ENCODE data around the gene ATPAF1.

Gene ATPAF1

DNA sequence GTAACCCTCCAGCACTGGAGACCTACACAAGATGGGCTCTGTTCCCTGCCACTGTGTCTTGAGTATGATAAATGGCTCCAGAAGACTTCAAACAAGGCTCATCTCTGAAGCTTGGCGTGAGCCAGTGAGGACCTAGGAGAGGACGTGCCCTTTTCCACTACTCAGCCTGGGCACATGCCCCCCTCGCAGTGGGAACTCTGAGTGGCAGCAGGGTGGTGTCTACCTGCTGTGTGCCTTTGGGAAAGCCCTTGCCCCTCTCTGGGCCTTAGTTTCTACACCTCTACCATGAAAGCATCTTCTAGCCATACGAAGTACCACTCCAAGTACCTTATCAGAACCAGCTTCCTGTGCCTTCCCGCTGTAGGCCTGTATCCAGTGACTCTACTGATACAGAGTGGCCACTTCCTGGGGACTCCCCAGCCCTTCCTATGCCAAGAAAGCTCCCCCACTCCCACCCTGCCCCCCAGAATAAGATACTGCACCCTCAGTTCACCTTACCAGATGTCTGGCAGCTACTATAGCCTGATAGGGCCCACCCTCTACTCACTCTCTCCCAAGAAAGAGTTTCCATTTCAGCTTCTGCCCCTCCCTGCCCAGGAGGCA lies 48.4 kb downstream of the ATPAF1 start:
- no peak for DNase-seq
- Mint-ChIP-seq H3K27me3 (no peaks in the 10 kb centered on the region), H3K4me1 (peaks cover 36% of the 10 kb centered on the region), H3K27ac (no peak overlapping the region), H3K36me3 (ENCODE audit: low read depth) (no peaks in the 10 kb centered on the region), H3K9me3 (no peaks in the 10 kb centered on the region), H3K4me3 (no peak overlapping the region)
- no peak for ATAC-seq

DNA sequence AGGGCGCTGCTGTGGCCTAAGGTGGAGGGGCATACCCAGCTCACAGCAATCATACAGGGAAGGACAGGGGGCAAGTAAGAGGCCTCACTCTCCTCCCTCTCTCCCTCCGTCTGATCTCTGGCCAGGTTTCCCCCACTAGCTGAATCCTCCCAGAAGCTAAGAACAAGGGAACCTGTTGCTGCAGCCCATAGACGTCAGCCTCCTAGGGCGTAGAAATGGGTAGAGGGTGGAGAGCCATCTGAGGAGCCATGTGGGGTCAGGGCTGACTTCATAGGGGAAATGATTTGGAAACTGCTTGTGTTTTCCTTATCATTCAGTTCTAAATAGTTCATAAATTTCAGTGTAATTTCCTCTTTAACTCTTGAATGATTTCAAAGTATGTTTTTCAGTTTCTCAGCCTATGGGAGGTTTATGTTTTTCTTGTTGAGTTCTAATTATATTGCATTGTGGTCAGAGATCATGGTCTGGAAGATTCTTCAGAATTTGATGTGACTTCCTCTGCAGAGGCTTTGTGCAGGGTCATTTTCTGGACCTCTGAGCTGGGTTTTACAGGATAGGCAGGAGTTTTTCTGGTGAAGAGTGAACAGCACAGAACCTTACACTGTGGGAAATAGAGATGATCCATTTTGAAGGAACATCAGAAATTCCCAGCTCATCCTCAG lies 49.3 kb downstream of the ATPAF1 start:
- Mint-ChIP-seq H3K36me3 (ENCODE audit: low read depth) (no peaks in the 10 kb centered on the region), H3K9me3 (no peaks in the 10 kb centered on the region), H3K27me3 (no peaks in the 10 kb centered on the region), H3K4me3 (no peak overlapping the region), H3K4me1 (peaks cover 45% of the 10 kb centered on the region), H3K27ac (no peak overlapping the region)
- no peak for DNase-seq
- no peak for ATAC-seq

- peaks cover 53% of the 10 kb centered on the region for H3K4me1 Mint-ChIP-seq
- H3K27me3 Mint-ChIP-seq, result no peaks in the 10 kb centered on the region
- DNase-seq, result no peak
- peak overlapping the region; percentile 21 for H3K27ac Mint-ChIP-seq
- H3K9me3 Mint-ChIP-seq, result no peaks in the 10 kb centered on the region
- H3K36me3 Mint-ChIP-seq (ENCODE audit: low read depth), result no peaks in the 10 kb centered on the region
- H3K4me3 Mint-ChIP-seq, result no peak overlapping the region
- ATAC-seq, result no peak
Measured at GRCh38 chr1:46617833-46618232, 50.3 kb downstream of the ATPAF1 start.

DNA sequence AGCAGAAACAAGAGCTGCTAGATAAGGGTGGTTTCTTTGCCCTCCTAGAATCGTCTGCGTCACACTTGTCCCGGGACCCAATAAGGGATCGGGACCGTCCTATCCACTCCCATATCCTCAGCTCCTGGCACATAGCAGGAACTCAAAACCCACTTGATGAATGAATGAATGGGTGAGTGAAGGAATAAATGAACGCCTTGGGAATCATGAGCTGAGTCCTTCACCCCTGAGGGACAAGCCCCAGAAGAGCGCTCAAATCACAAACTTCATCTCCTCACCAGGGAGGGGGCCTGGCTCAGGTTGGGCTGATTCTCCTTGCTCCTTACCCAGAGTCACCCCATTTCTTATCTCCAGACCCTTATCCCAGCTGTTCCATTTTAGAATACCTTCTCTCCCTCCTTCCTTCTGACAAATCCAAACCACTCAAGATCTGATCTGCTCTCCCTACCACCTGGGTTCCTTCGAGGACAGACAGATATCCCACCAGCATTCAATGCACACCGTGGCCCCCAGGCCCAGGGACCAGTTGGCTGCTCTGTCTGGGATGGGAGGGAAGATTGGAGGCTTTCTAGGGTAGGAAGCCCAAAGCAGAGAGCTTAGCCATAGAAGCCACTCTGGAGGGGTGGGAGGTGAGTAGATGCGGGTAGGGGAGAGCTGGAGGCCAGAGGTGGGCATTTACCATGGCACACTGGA lies 50.9 kb downstream of the ATPAF1 start:
- ATAC-seq (no peak), DNase-seq (no peak)
- Mint-ChIP-seq H3K27ac (peak overlapping the region; percentile 80), H3K4me1 (peaks cover 56% of the 10 kb centered on the region), H3K36me3 (ENCODE audit: low read depth) (peaks cover 3% of the 10 kb centered on the region), H3K27me3 (no peaks in the 10 kb centered on the region), H3K4me3 (peak overlapping the region; percentile 86), H3K9me3 (no peaks in the 10 kb centered on the region)

- Mint-ChIP-seq H3K4me3 (peak within 1 kb of the TSS; percentile 86), H3K27me3 (no peaks in the 10 kb centered on the region), H3K27ac (peak within 1 kb of the TSS; percentile 85), H3K4me1 (peaks cover 59% of the 10 kb centered on the region), H3K9me3 (no peaks in the 10 kb centered on the region), H3K36me3 (ENCODE audit: low read depth) (peaks cover 3% of the 10 kb centered on the region)
- ATAC-seq (peak; percentile 67), DNase-seq (peak; percentile 70)
Measured at GRCh38 chr1:46616277-46617107, 51.7 kb downstream of the ATPAF1 start, which contains the start of gene MOB3C. Gene MOB3C, minus strand, starts transcription at chr1:46616811. Its CDS starts 3,490 bp downstream, at chr1:46613321.

- peak; percentile 15 for ATAC-seq
- Mint-ChIP-seq H3K36me3 (ENCODE audit: low read depth) (peaks cover 3% of the 10 kb centered on the region), H3K27ac (peak overlapping the region; percentile 85), H3K4me1 (peaks cover 58% of the 10 kb centered on the region), H3K27me3 (no peaks in the 10 kb centered on the region), H3K9me3 (no peaks in the 10 kb centered on the region), H3K4me3 (peak overlapping the region; percentile 86)
- DNase-seq, result peak; percentile 22
Measured at GRCh38 chr1:46615735-46616134, 52.4 kb downstream of the ATPAF1 start.

DNA sequence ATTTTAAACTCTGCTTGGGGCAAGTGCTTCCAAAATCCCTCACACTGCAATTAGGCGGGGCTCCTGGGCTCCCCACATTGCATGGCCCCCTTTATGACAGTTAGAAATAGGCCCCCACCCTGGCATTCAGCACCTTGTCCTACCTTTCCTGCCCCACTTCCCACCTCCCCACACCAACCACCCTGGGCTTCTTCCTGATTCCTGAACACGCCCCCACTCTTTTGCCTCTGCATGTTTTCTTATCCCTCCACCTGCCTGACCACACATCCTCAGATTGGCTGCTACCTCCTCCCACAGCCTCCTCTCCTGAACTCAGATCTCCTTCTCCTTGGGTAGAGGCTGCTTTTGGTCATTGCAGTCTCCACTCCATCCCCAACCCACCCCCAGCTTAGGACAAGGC lies 53.1 kb downstream of the ATPAF1 start:
- DNase-seq (no peak), ATAC-seq (no peak)
- H3K9me3 Mint-ChIP-seq, result no peaks in the 10 kb centered on the region
- peak overlapping the region; percentile 85 for H3K27ac Mint-ChIP-seq
- H3K27me3 Mint-ChIP-seq, result no peaks in the 10 kb centered on the region
- H3K4me1 Mint-ChIP-seq, result peaks cover 56% of the 10 kb centered on the region
- peak overlapping the region; percentile 86 for H3K4me3 Mint-ChIP-seq
- peaks cover 4% of the 10 kb centered on the region for H3K36me3 Mint-ChIP-seq (ENCODE audit: low read depth)

GRCh38 chr1:46614604-46614984 lies 53.6 kb downstream of the ATPAF1 start:
- peak overlapping the region; percentile 86 for H3K4me3 Mint-ChIP-seq
- DNase-seq (no peak), ATAC-seq (no peak)
- peaks cover 8% of the 10 kb centered on the region for H3K36me3 Mint-ChIP-seq (ENCODE audit: low read depth)
- no peaks in the 10 kb centered on the region for H3K27me3 Mint-ChIP-seq
- peaks cover 55% of the 10 kb centered on the region for H3K4me1 Mint-ChIP-seq
- H3K9me3 Mint-ChIP-seq, result no peaks in the 10 kb centered on the region
- no peak overlapping the region for H3K27ac Mint-ChIP-seq

- no peaks in the 10 kb centered on the region for H3K9me3 Mint-ChIP-seq
- no peak overlapping the region for H3K27ac Mint-ChIP-seq
- peaks cover 54% of the 10 kb centered on the region for H3K4me1 Mint-ChIP-seq
- ATAC-seq, result peak; percentile 21
- no peaks in the 10 kb centered on the region for H3K27me3 Mint-ChIP-seq
- DNase-seq, result peak; percentile 45
- peak overlapping the region; percentile 86 for H3K4me3 Mint-ChIP-seq
- H3K36me3 Mint-ChIP-seq (ENCODE audit: low read depth), result peaks cover 9% of the 10 kb centered on the region
Measured at GRCh38 chr1:46613661-46614603, 54.2 kb downstream of the ATPAF1 start.

GRCh38 chr1:46612937-46613660 lies 55.1 kb downstream of the ATPAF1 start:
- no peak for ATAC-seq
- Mint-ChIP-seq H3K27me3 (no peaks in the 10 kb centered on the region), H3K27ac (no peak overlapping the region), H3K36me3 (ENCODE audit: low read depth) (peaks cover 12% of the 10 kb centered on the region), H3K4me1 (peaks cover 47% of the 10 kb centered on the region), H3K4me3 (no peak overlapping the region), H3K9me3 (no peaks in the 10 kb centered on the region)
- DNase-seq, result no peak

DNA sequence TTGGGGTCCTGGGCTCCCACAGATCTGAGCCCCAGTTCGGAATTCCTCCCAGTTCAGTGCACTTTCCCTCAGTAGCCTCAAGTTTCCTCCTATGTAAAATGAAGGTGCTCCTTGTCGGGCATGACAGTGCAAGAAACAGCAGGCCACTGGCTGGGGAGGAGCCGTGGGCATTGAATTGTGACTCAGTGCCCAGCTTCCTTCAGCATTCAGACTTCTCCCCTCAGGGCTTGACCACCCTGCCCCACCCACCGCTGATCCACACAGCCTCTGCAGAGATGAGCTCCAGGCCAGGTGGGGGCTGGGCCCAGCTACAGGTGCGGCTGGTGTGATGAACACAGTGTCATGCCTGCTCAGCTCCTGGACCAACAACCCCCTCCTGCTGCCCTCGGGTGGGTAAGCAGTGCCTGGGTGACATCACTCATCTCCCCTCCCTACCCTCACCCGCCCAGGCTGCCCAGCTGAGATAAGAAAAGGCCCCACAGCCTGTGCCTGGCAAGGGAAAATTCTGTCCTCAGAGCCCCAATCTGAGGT lies 56.4 kb downstream of the ATPAF1 start:
- no peaks in the 10 kb centered on the region for H3K9me3 Mint-ChIP-seq
- H3K36me3 Mint-ChIP-seq (ENCODE audit: low read depth), result peaks cover 14% of the 10 kb centered on the region
- no peak overlapping the region for H3K27ac Mint-ChIP-seq
- no peak overlapping the region for H3K4me3 Mint-ChIP-seq
- no peaks in the 10 kb centered on the region for H3K27me3 Mint-ChIP-seq
- DNase-seq (no peak), ATAC-seq (no peak)
- H3K4me1 Mint-ChIP-seq, result peaks cover 38% of the 10 kb centered on the region

DNA sequence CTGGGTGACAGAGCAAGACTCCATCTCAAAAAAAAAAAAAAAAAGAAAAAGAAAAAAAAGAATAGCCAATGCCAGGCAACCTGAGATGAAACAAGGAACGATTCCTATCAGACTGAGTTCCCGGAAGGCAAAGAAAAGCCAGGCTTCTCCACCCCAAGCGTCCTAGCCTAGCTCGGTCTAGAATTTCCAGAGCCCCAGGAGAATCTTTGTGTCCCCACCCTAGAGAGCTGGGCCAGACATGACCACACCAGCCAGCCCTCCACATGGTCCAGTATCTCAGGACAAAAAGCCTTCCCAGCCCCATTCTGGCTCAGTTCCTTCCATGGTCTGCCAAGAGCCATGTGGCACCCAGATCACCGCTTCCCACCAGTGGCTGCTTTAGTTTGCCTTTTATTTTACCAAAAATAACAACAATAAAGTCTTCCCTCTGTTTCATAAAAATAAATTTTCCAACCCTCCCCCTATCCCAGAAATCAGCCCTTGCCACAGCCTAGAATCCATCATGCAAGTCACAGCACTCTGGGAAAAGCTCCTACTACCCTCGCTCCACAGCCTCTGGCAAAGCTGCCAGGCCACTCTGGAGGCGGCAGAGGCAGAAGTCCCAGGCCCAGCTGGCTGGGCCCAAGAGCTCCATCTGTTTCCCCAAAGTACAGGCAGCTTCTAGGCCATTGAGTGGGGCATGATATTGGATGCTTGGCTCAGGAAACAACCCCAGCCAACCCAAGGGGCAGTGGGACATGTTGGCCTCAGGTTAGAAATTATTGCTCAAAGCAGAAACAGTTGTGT lies 60.6 kb downstream of the ATPAF1 start:
- no peak for ATAC-seq
- H3K27ac Mint-ChIP-seq, result no peak overlapping the region
- no peak overlapping the region for H3K4me3 Mint-ChIP-seq
- DNase-seq, result no peak
- no peaks in the 10 kb centered on the region for H3K9me3 Mint-ChIP-seq
- H3K4me1 Mint-ChIP-seq, result peaks cover 33% of the 10 kb centered on the region
- no peaks in the 10 kb centered on the region for H3K27me3 Mint-ChIP-seq
- H3K36me3 Mint-ChIP-seq (ENCODE audit: low read depth), result peaks cover 12% of the 10 kb centered on the region
